SIG-M5 treated with dmso at 0.1 percent for 504 hours (cell line): Measurements from ENCODE around the gene CDC42BPB.

ENCODE experiments used
- DNase-seq: peaks from one replicate; lab custom pipeline; 2025; ENCODE audit not compliant: unreplicated experiment; lab: John Stamatoyannopoulos, UW

The CDC42BPB gene

DNA sequence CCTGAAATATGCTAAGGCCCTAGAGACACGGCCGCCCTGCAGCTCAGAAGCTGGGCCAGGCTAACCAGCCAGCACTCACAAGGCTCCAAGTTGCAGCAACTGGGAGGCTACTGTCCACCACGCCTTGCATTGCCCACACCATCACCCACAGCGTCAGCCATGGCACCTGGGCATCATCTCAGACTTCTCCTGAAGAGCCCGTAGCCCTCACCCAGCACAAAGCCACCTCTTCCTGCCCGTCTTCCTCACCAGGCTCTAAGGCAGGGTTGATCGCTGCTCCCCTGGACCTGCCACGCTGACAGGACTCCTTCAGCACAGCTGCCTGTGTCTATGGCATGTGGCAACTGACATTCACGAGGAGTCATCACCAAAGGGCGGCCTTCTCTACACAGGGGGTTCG, 38.1 kb downstream of the CDC42BPB start:
- DNase-seq, result no peak

DNA sequence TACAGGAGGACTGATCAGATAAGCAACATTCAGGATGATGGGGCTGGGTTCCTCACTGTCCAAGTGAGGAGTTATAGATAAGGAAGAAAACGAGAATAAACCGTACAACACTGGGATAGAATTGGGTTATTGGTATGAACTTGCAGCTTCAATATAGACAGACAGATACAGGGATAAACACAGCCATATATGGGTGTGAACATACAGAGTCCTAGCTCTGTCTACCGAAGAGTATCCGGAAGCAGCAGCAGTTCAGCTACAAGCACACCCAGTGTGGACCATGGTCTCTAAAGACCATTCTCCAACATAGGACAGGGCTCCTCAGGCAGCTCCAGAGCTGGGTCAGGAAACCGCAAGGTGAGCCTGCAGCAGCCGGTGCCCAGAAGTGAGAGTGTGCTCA, 40.8 kb downstream of the CDC42BPB start:
- DNase-seq, result no peak

- no peak for DNase-seq
These were observed 41.3 kb downstream of the CDC42BPB start for GRCh38 chr14:103016071-103016470.

GRCh38 chr14:103015426-103015825, 41.9 kb downstream of the CDC42BPB start:
- DNase-seq, result no peak

GRCh38 chr14:103014466-103015228, 42.7 kb downstream of the CDC42BPB start:
- no peak for DNase-seq

DNA sequence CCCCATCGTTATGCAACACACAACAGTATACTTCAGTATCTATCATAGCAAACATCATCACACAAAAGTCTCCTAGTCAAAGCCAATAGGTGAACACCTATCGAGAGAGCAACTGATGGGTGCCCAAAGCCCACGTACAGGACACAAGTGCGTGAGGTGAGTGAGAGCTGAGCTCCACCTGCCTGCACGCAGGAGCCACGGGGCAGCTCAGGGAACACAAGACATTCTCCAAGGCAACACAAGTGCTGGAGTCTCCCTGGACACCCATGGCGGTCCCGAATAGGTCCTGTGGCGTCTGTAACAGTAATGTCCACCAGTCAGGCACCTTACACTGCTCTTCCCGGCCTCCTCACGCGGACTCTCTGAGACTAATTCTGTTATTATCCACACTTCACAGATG, 44.3 kb downstream of the CDC42BPB start:
- no peak for DNase-seq

DNA sequence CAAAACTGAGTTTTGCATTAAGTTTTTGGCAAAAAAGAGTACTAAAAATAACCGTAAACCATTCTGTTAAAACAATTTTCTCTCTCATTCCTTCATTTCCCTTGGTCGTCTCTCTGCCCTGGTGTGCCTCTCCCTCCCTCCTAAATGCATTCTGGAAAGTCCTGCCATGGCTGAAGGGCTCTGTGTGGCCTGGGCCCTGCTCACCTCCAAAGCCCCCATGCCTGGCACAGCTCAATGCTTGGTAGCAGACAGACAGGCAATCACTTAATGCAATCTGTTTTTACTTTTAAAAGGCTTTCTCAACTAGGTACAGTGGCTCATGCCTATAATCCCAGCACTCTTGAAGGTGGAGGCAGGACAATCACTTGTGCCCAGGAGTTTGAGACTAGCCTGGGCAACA, 47.8 kb downstream of the CDC42BPB start:
- no peak for DNase-seq

DNA sequence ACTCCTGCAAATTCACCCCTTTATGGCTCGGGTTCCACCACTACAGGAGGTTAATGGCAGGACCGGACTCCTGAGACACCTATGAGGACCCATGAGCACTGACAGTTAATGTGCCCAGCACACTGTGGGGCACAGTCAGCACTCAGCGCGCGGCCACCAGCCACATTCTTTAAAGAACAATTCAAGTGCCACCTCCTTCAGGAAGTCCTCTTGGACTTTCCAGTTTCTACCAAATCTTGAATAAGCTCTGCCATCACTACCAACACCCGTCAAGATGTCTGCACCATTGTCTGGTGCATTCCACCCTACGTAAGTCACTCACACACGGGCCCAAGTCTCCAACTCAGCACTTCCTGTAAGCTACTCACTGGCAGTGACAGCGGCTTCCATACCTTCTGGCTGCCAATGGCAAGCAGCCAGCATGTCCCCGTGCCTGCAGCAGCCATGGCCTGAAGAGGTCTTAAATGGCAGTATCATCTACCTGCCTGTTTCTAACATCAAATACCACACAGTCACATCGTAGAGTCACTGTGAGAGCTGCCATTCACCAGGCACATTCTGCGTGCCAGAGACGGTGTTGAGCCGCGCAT, 48.5 kb downstream of the CDC42BPB start:
- DNase-seq, result no peak

- no peak for DNase-seq
These were observed 49.2 kb downstream of the CDC42BPB start for GRCh38 chr14:103008126-103008525.

- no peak for DNase-seq
These were observed 49.8 kb downstream of the CDC42BPB start for GRCh38 chr14:103007555-103007954.

DNA sequence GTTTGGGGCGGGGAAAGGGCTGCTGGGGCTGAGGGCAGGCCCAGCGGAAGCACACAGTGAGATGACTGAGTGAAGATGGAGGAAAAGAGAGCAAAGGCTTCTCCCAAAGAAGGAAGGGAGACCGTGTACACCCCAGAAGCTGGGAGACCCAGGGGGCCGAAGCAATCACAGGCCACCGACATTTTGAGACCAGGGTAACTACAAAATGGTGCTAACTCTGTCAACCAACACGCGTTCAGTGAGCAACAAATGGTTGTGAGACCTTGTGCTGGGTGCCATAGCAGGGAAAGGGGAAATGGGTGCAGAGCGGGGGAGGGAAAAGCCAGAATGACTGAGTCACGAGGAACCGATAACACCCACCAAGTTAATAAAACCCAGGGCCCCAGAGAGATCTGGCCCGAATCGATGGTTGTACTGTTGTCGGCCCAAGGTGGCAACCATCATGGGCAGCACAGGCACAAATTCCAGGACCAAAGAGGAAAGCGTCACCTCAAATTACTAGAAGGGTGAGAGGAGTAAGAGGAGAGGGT, 50.3 kb downstream of the CDC42BPB start:
- DNase-seq, result no peak

DNA sequence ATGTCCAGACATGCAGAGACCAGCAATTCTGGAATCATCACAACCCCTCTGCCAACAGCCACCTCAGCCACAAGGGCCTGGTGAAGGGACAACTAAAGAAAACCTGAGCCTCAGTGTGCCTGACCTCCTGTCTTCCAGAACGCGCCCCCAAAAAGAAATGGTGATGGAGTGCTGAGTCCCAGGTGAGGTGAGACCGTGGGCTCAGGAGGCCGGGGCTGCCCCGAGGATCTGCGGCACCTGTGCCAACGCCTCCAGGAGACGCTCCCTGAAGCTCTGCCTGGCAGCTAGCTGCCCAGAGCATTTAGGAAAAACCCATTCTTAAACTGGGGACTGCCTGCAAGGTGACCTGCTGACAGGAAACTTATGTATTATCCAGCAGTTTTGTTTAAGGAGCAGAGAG, 51.2 kb downstream of the CDC42BPB start:
- no peak for DNase-seq

DNA sequence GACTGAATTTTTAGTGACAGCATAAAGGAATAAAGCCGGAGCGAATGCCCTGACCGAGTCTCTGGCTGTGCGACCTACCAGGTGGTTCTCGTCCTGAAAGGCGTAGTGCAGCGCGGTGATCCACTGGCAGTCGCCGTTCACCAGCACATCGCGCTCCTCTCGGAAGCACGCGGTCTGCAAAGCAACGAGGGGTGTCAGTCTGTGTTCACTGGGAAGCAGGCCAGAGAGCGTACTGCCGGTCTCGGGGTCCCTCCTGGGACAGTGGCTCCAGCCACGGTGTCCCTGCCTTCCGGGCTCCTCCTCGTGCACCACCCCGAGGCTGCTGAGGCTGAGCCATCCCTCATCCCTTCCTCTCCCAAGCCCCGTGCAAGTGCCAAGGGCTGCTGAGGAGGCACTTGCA, 53.5 kb downstream of the CDC42BPB start:
- DNase-seq, result no peak

DNA sequence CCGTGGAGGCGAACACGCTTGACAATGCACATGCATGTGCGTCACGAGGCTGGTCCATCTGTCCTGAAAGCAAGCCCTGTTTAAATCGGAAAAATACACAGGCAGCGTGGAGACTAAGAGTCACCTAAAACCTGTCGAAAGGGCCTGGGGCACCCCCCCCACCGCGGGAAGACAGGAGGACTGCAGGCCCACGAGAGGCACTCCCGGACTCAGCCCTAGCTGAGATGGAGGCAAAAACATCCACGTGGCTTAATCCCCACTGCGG, 54.1 kb downstream of the CDC42BPB start:
- no peak for DNase-seq

DNA sequence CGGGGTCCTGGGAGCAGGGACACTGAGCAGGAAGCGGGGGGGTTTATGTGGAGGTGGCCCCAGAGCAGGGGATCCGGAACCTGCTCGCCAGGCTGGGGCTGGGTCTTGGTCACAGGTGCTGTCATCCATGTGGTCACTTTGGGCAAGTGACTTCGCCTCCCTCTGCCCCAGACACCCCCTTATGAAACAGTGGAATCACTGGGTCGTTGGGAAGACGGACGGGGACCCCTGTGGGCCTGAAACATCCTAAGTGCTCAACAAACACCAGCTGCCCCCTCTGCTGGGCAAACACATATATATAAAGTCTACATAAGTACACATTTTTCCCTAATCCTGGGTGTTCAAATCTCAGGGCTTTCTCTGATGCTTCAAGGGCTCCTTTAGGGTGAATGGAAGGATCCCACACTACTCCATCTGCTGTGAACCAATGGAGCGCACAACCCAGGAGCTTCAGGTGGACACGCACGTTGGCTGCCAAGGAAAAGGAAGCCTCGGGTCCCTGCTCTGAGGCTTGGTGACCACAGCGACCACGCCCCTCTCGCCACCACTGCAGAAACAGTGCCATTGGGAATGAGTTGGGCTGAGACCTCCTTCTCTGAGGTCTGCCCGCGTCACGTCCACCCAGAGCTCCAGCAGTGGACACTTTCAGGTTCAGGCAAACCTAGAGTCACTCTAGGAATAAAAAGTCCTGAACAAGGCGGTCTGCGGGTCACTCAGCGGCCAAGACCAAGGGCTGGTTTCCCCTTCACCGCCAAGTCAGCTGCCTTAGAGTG, 54.6 kb downstream of the CDC42BPB start:
- no peak for DNase-seq

DNA sequence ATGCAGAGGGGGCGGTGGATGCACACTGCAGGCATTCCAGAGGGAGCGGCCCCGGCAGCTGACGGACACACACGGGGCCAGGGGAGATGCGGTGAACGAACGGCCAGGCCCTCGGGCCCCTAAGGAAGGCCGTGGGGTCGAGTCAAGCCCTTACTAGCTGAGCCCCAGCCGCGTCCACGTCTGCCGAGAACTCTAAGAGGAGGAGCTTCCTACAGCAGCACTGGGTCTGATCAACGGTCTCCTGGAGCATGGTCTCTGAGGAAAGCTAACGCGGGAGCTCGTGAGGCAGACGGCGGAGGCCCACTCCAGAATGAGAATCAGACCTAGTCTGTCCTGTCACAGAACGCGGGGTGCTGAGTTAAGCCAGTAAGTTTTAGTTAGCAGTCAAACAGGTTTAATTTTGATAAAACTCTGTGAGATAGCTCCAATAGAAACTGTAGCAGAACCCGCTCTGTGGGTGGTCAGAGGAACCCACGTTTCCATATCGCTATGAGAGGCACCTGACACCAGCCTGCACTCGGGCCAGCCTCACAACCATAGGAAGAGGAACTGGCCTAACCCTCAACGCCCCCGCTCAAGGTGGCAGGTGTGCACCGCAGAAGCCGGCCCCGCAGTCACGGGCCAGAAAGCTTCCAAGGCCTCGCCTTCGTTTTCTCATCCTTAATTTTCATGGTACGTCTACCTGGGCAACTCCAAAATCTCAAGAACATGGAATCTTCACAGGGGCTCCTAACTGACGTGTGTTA, 55.5 kb downstream of the CDC42BPB start:
- no peak for DNase-seq

DNA sequence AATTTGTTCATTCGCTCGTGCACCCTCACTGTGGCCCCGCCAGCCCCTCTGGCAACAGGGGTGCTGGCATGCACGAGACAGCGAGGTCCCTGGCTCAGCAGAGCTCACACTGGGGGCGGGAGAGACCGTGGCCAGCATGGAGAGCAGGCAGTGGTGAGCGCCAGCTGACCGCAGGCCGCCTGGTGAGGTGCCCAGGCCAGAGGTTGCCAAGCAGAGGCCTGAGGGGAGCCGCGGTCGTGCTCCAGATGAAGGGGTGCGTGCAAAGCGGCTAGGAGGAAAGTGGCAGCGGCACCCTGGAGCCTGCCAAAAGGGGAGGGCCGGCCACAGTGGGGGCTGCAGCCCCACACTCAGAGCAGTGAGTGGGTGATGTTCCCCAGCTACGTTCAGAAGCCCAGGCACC, 56.1 kb downstream of the CDC42BPB start:
- no peak for DNase-seq

- no peak for DNase-seq
These were observed 56.9 kb downstream of the CDC42BPB start for GRCh38 chr14:103000291-103000921.

DNA sequence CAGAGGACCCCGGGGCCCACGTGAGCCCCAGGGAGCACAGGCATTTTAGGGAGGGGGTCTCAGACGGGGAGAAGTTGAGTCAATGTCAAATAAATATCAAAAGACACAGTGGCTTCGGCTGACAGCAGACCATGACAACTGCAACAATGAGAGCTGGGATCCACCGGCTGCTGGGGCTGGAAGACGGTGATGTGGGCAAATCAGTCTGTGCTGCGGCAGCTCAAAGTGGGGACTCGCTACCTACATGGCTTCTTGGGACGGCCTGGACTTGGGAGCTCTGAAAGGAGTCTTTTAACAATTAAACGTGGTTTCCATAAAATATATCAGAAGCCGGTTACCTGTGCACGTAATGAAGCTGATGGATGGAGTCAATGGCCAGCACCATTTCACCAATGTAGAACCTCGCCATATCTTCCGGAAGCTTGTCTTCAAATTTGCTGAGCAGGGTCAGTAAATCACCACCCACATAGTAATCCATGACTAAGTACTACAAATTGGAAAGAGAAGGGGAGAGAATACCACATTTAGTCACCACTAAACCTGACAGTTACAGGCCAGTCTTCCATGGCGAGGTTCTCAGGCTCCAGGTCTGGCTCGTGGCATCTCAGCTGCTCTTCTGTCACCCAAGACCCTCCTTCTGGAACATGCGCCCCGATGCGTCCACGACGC, 58.0 kb downstream of the CDC42BPB start:
- DNase-seq, result no peak

- DNase-seq, result no peak
These were observed 59.0 kb downstream of the CDC42BPB start for GRCh38 chr14:102998393-102998792.
